Vagina (tissue), 2 donors: ENCODE data around the gene PRM3. TPM values are rescaled to one million over a fixed set of nuclear protein-coding genes. Genes with fewer than 3 reads are reported as not detected.

Experiments
- DNase-seq, 2 donors: peaks; one replicate each; pipeline ENCODE4 v3.0.0-alpha.2; 2017; ENCODE audit errors: extremely low spot score in 2 of 2
- H3K27ac ChIP-seq: fragments of 200-600 bp; sonication (generic); one replicate; pipeline ENCODE4 v1.5.1; 2019
- H3K27me3 ChIP-seq: fragments of 200-600 bp; sonication (generic); one replicate; pipeline ENCODE4 v1.5.1; 2019
- H3K36me3 ChIP-seq, 2 donors: fragments of 200-600 bp; sonication (generic); one replicate each; pipeline ENCODE4 v1.5.1; 2017 to 2019
- H3K4me1 ChIP-seq: fragments of 200-600 bp; sonication (generic); one replicate; pipeline ENCODE4 v1.5.1; 2019
- H3K4me3 ChIP-seq, 2 donors: fragments of 200-600 bp; sonication (generic); 1 replicate in 1 of 2; 2 replicates in 1 of 2; pipeline ENCODE4 v1.5.1; 2016 to 2019
- H3K9me3 ChIP-seq: fragments of 200-600 bp; sonication (generic); one replicate; pipeline ENCODE4 v1.5.1; 2019
- CTCF ChIP-seq, 3 experiments: fragments of 450-650 bp in 2 of 3; fragments of 200-600 bp in 1 of 3; sonication (generic) in 1 of 3; IDR thresholded peaks; one replicate each; pipeline ENCODE4 v1.5.1; 2017 to 2019; ENCODE audit warnings: antibody characterized with exemption in 3 of 3, mild to moderate bottlenecking in 2 of 3, moderate library complexity in 2 of 3
- POLR2A ChIP-seq, 2 donors: fragments of 450-650 bp; IDR thresholded peaks; one replicate each; pipeline ENCODE4 v1.6.1; 2017; ENCODE audit warnings: antibody characterized with exemption in 2 of 2, mild to moderate bottlenecking in 2 of 2, moderate library complexity in 2 of 2
- POLR2AphosphoS5 ChIP-seq, 2 donors: sonication (generic); formaldehyde crosslinking; IDR thresholded peaks; one replicate each; pipeline ENCODE4 v1.9.0; 2017; ENCODE audit warnings: antibody characterized with exemption in 2 of 2, mild to moderate bottlenecking in 2 of 2, low read depth in 1 of 2; ENCODE audit not compliant: insufficient read depth in 1 of 2
- intact Hi-C: fragments of 100-400 bp; cut with DNase I; formaldehyde crosslinking; loops from one replicate; pipeline ENCODE4 v1.15.1; 2023
- total RNA-seq: library from RNA; depleted of rRNA; stranded (reverse); fragments of >200 nt; gene quantifications from one replicate; pipeline ENCODE4 v1.2.3, GENCODE V29; 2016

PRM3 gene
- total RNA-seq, 1 donor from 2014 or later: not detected

- peak overlapping the region; percentile 62 to 97 for H3K4me3 ChIP-seq
- peak overlapping the region; percentile 99 for H3K27ac ChIP-seq
- TF ChIP-seq POLR2AphosphoS5 (IDR thresholded peaks at IDR 0.05; ENCODE audit: insufficient read depth in 1 of 2, low read depth in 1 of 2): peak in 1 of 2 donors; percentile 29
- TF ChIP-seq CTCF (IDR thresholded peaks at IDR 0.05): no peak
- H3K27me3 ChIP-seq: no peaks in the 10 kb centered on the region
- DNase-seq: no peak
- no peaks in the 10 kb centered on the region for H3K36me3 ChIP-seq
- H3K9me3 ChIP-seq: no peaks in the 10 kb centered on the region
- H3K4me1 ChIP-seq: peaks cover 48% of the 10 kb centered on the region
- intact Hi-C loops: loop anchor here (10.0 kb wide), 1 partner anchor 699 kb away; no protein-coding TSS in a partner anchor
These were observed 19.2 kb downstream of the PRM3 start for GRCh38 chr16:11253995-11254912.

GRCh38 chr16:11253009-11253994 is 20.1 kb downstream of the PRM3 start:
- DNase-seq: no peak
- peaks cover 38% of the 10 kb centered on the region for H3K4me1 ChIP-seq
- H3K4me3 ChIP-seq: peak overlapping the region; percentile 62 to 97
- H3K9me3 ChIP-seq: no peaks in the 10 kb centered on the region
- intact Hi-C loops: loop anchor here (10.0 kb wide), 1 partner anchor 699 kb away; no protein-coding TSS in a partner anchor
- no peak for TF ChIP-seq CTCF (IDR thresholded peaks at IDR 0.05)
- no peak for TF ChIP-seq POLR2A (IDR thresholded peaks at IDR 0.05)
- TF ChIP-seq POLR2AphosphoS5 (IDR thresholded peaks at IDR 0.05; ENCODE audit: insufficient read depth in 1 of 2, low read depth in 1 of 2): no peak
- no peaks in the 10 kb centered on the region for H3K27me3 ChIP-seq
- H3K36me3 ChIP-seq: no peaks in the 10 kb centered on the region
- peak overlapping the region; percentile 99 for H3K27ac ChIP-seq

- intact Hi-C loops: loop anchor here (10.0 kb wide), 1 partner anchor 698 kb away; no protein-coding TSS in a partner anchor
- H3K4me3 ChIP-seq: peak overlapping the region in 1 of 2 donors; percentile 9
These were observed 20.9 kb downstream of the PRM3 start for GRCh38 chr16:11252482-11252931.

More at GRCh38 chr16:11252482-11252931, 20.9 kb downstream of the PRM3 start:
- no peak for DNase-seq
- Histone ChIP-seq H3K4me1 (peaks cover 35% of the 10 kb centered on the region), H3K27ac (peak overlapping the region; percentile 99), H3K9me3 (no peaks in the 10 kb centered on the region), H3K36me3 (no peaks in the 10 kb centered on the region), H3K27me3 (no peaks in the 10 kb centered on the region)
- TF ChIP-seq POLR2A (IDR thresholded peaks at IDR 0.05): no peak
- no peak for TF ChIP-seq POLR2AphosphoS5 (IDR thresholded peaks at IDR 0.05; ENCODE audit: insufficient read depth in 1 of 2, low read depth in 1 of 2)
- no peak for TF ChIP-seq CTCF (IDR thresholded peaks at IDR 0.05)
